ENCODE measurements around the gene MCU. TPM values are rescaled to one million over a fixed set of nuclear protein-coding genes. Genes with fewer than 3 reads are reported as not detected.

Gene MCU
- total RNA-seq, 1 experiment from 2014 or later: 37.2 TPM

DNA sequence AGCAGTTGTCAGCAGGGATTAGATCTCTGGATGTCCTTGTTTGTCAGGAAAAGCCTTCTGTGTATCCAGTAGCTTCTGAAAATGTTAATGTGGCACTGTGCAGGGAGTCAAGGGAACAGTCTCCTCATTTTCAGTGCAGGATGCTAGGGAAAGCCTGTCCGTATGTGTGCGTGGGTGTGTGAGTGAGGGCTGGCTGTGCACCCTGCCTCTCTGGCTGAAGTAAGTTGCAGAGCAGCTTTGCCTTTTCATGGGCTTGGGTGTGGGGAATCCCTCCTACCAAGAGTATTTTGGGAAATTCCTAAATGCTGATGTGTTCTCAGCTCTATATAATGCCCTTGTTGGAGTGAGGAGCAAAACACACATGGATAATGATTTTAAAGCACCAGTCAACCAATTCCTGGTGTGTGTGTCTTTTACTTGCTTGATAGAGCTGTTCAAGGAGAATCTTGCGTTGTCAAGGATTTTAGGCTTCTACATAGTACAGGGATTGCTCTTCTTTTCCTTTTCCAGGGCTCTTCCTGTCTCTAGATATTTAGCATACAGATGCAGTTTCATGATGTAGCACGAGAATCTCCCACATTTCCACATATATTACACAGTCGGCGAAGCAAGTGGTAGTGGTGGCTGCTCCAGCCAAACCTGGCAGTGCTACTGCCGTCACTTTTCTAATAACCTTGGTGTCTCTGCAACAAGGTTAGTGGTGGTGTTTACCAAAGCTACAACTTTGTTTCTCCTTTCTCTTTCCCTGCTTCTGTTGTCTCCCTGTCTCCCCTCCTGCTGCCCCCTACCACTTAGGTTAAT lies 92.8 kb downstream of the MCU start:
- Mint-ChIP-seq H3K9me3 (peaks cover 2% of the 10 kb centered on the region), H3K36me3 (no peaks in the 10 kb centered on the region), H3K4me3 (peak overlapping the region; percentile 24; the same call in 1 of the 2 replicates), H3K27ac (peak overlapping the region; percentile 97), H3K27me3 (ENCODE audit: low read depth) (no peaks in the 10 kb centered on the region), H3K4me1 (peaks cover 50% of the 10 kb centered on the region)
- POLR2A ChIA-PET: interaction anchor here (0.5 kb wide), 1 partner anchor 28 kb away, joined by 4 read pairs; no protein-coding TSS in a partner anchor
- CTCF ChIA-PET: no interaction called here
- peak; percentile 82 for ATAC-seq
- no peak for TF ChIP-seq ZNF232 (CRISPR knock-in tag; IDR thresholded peaks at IDR 0.05)
- TF ChIP-seq, protein P1, sequence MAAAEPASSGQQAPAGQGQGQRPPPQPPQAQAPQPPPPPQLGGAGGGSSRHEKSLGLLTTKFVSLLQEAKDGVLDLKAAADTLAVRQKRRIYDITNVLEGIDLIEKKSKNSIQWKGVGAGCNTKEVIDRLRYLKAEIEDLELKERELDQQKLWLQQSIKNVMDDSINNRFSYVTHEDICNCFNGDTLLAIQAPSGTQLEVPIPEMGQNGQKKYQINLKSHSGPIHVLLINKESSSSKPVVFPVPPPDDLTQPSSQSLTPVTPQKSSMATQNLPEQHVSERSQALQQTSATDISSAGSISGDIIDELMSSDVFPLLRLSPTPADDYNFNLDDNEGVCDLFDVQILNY (CRISPR knock-in tag; IDR thresholded peaks at IDR 0.05): no peak
- TF ChIP-seq, protein P2, sequence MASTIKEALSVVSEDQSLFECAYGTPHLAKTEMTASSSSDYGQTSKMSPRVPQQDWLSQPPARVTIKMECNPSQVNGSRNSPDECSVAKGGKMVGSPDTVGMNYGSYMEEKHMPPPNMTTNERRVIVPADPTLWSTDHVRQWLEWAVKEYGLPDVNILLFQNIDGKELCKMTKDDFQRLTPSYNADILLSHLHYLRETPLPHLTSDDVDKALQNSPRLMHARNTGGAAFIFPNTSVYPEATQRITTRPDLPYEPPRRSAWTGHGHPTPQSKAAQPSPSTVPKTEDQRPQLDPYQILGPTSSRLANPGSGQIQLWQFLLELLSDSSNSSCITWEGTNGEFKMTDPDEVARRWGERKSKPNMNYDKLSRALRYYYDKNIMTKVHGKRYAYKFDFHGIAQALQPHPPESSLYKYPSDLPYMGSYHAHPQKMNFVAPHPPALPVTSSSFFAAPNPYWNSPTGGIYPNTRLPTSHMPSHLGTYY (CRISPR knock-in tag; IDR thresholded peaks at IDR 0.05): no peak
- TF ChIP-seq ZBTB21 (CRISPR knock-in tag; IDR thresholded peaks at IDR 0.05; ENCODE audit: borderline replicate concordance): no peak
- TF ChIP-seq, protein P3, sequence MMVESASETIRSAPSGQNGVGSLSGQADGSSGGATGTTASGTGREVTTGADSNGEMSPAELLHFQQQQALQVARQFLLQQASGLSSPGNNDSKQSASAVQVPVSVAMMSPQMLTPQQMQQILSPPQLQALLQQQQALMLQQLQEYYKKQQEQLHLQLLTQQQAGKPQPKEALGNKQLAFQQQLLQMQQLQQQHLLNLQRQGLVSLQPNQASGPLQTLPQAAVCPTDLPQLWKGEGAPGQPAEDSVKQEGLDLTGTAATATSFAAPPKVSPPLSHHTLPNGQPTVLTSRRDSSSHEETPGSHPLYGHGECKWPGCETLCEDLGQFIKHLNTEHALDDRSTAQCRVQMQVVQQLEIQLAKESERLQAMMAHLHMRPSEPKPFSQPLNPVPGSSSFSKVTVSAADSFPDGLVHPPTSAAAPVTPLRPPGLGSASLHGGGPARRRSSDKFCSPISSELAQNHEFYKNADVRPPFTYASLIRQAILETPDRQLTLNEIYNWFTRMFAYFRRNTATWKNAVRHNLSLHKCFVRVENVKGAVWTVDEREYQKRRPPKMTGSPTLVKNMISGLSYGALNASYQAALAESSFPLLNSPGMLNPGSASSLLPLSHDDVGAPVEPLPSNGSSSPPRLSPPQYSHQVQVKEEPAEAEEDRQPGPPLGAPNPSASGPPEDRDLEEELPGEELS (CRISPR knock-in tag; IDR thresholded peaks at IDR 0.05): no peak
- no peak for TF ChIP-seq TP53 (CRISPR knock-in tag; IDR thresholded peaks at IDR 0.05)
- TF ChIP-seq, protein P4, sequence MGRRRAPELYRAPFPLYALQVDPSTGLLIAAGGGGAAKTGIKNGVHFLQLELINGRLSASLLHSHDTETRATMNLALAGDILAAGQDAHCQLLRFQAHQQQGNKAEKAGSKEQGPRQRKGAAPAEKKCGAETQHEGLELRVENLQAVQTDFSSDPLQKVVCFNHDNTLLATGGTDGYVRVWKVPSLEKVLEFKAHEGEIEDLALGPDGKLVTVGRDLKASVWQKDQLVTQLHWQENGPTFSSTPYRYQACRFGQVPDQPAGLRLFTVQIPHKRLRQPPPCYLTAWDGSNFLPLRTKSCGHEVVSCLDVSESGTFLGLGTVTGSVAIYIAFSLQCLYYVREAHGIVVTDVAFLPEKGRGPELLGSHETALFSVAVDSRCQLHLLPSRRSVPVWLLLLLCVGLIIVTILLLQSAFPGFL (CRISPR knock-in tag; IDR thresholded peaks at IDR 0.05; ENCODE audit: borderline replicate concordance): no peak
- TF ChIP-seq GABPB1 (CRISPR knock-in tag; IDR thresholded peaks at IDR 0.05): no peak
- DNase-seq (ENCODE audit: low spot score): peak; percentile 28

DNA sequence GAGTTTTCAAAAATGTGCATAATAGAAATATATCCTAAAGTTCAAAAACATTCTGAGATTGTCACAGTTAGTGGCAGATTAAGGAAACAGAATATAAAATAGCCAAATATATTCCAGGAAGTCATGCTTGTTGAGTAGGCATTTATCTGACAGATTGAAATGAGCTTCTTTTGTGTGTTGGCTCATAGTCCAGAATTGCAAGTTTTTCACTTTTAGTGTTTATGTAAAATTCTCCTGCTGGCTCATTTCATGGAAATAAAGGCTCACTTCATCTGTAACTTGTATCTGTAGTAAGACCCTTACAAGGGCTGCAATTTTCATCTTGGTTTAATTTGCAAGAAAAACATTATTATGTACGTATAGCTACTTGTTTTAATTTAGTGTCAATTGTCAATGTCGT lies 93.5 kb downstream of the MCU start:
- Mint-ChIP-seq H3K9me3 (no peaks in the 10 kb centered on the region), H3K36me3 (no peaks in the 10 kb centered on the region), H3K4me1 (peaks cover 57% of the 10 kb centered on the region), H3K4me3 (peak overlapping the region; percentile 24; the same call in 1 of the 2 replicates), H3K27me3 (ENCODE audit: low read depth) (no peaks in the 10 kb centered on the region), H3K27ac (peak overlapping the region; percentile 97)
- ATAC-seq (no peak), DNase-seq (ENCODE audit: low spot score) (no peak)
- CTCF ChIA-PET: no interaction called here
- POLR2A ChIA-PET: no interaction called here
- TF ChIP-seq CREM (CRISPR knock-in tag; IDR thresholded peaks at IDR 0.05): no peak
- TF ChIP-seq, protein P5, sequence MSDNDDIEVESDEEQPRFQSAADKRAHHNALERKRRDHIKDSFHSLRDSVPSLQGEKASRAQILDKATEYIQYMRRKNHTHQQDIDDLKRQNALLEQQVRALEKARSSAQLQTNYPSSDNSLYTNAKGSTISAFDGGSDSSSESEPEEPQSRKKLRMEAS (CRISPR knock-in tag; IDR thresholded peaks at IDR 0.05): no peak

DNA sequence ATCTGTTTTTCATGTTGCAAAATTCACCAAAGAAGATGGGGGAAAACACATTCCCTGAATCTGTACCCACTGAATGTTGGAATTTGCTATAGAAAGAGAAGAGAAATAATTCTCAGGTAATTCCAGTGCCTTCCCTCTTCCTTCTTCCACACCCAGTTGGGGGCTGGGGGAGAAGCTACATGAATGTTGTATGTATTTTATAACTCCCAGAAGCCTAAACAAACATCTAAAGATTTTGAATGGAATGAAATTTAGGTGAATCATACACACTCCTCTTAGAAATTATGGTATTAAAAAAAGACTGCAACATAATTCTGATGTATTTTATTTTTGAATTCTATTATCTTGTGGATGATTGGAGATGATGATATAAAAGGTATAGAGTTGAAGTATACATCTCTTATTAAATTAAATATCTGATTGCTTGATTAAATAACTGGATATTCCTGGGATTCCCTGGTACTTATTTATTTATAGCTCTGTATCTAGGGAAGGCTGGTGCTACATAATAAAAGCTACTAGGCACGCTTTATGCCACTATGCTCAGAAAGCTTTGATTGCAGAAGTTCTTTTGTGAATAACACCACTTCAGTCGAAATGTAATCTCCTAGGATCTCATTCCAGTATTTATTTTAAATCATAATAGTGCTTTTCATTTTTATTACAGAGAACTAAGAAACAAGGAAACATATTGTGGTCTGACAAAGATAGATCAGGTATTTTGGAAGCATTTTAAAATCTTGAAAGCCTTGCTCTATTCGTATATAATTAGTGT lies 98.5 kb downstream of the MCU start:
- peak overlapping the region; percentile 61 for H3K27ac Mint-ChIP-seq
- peaks cover 62% of the 10 kb centered on the region for H3K4me1 Mint-ChIP-seq
- POLR2A ChIA-PET: no interaction called here
- CTCF ChIA-PET: no interaction called here
- H3K9me3 Mint-ChIP-seq: no peaks in the 10 kb centered on the region
- no peaks in the 10 kb centered on the region for H3K27me3 Mint-ChIP-seq (ENCODE audit: low read depth)
- no peaks in the 10 kb centered on the region for H3K36me3 Mint-ChIP-seq
- H3K4me3 Mint-ChIP-seq: no peak overlapping the region
- no peak for ATAC-seq
- DNase-seq (ENCODE audit: low spot score): no peak
- TF ChIP-seq, protein P5 (CRISPR knock-in tag; IDR thresholded peaks at IDR 0.05): no peak
- TF ChIP-seq, protein P6, sequence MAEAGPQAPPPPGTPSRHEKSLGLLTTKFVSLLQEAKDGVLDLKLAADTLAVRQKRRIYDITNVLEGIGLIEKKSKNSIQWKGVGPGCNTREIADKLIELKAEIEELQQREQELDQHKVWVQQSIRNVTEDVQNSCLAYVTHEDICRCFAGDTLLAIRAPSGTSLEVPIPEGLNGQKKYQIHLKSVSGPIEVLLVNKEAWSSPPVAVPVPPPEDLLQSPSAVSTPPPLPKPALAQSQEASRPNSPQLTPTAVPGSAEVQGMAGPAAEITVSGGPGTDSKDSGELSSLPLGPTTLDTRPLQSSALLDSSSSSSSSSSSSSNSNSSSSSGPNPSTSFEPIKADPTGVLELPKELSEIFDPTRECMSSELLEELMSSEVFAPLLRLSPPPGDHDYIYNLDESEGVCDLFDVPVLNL (CRISPR knock-in tag; IDR thresholded peaks at IDR 0.05; ENCODE audit: borderline replicate concordance, low read depth): no peak
- TF ChIP-seq, protein P3 (CRISPR knock-in tag; IDR thresholded peaks at IDR 0.05): no peak
- TF ChIP-seq SOX15 (CRISPR knock-in tag; IDR thresholded peaks at IDR 0.05) (no peak), ZNF317 (CRISPR knock-in tag; IDR thresholded peaks at IDR 0.05; ENCODE audit: borderline replicate concordance, low read depth) (no peak)
- TF ChIP-seq, protein P7, sequence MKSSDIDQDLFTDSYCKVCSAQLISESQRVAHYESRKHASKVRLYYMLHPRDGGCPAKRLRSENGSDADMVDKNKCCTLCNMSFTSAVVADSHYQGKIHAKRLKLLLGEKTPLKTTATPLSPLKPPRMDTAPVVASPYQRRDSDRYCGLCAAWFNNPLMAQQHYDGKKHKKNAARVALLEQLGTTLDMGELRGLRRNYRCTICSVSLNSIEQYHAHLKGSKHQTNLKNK (CRISPR knock-in tag; IDR thresholded peaks at IDR 0.05): no peak
- TF ChIP-seq, protein P1 (CRISPR knock-in tag; IDR thresholded peaks at IDR 0.05): no peak
- TF ChIP-seq, protein P8, sequence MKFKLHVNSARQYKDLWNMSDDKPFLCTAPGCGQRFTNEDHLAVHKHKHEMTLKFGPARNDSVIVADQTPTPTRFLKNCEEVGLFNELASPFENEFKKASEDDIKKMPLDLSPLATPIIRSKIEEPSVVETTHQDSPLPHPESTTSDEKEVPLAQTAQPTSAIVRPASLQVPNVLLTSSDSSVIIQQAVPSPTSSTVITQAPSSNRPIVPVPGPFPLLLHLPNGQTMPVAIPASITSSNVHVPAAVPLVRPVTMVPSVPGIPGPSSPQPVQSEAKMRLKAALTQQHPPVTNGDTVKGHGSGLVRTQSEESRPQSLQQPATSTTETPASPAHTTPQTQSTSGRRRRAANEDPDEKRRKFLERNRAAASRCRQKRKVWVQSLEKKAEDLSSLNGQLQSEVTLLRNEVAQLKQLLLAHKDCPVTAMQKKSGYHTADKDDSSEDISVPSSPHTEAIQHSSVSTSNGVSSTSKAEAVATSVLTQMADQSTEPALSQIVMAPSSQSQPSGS (CRISPR knock-in tag; IDR thresholded peaks at IDR 0.05; ENCODE audit: borderline replicate concordance, low read depth): no peak
